Sigmoid colon (tissue), 4 donors: Measurements from ENCODE around the gene UPK1A.

Source experiments
- EP300 ChIP-seq, 4 donors: sonication (generic); formaldehyde crosslinking; IDR thresholded peaks; one replicate each; pipeline ENCODE4 v1.6.1; 2017; ENCODE audit warnings: antibody characterized with exemption in 4 of 4
- POLR2A ChIP-seq, 2 donors: fragments of 450-650 bp; IDR thresholded peaks; one replicate each; pipeline ENCODE4 v1.6.1; 2016; ENCODE audit warnings: antibody characterized with exemption in 2 of 2, mild to moderate bottlenecking in 2 of 2, moderate library complexity in 2 of 2
- POLR2AphosphoS5 ChIP-seq, 4 donors: sonication (generic); formaldehyde crosslinking; IDR thresholded peaks; one replicate each; pipeline ENCODE4 v1.6.1; 2017; ENCODE audit warnings: antibody characterized with exemption in 4 of 4
- TF ChIP-seq, protein P1 (sequence below), 4 experiments: fragments of 450-650 bp in 3 of 4; fragments of 200-600 bp in 1 of 4; IDR thresholded peaks; one replicate each; pipeline ENCODE4 v1.5.1; 2016 to 2019; ENCODE audit warnings: antibody characterized with exemption in 4 of 4, mild to moderate bottlenecking in 3 of 4, moderate library complexity in 2 of 4

GRCh38 chr19:35657904-35658700 lies 8.2 kb upstream of the UPK1A start:
- TF ChIP-seq, protein P1, sequence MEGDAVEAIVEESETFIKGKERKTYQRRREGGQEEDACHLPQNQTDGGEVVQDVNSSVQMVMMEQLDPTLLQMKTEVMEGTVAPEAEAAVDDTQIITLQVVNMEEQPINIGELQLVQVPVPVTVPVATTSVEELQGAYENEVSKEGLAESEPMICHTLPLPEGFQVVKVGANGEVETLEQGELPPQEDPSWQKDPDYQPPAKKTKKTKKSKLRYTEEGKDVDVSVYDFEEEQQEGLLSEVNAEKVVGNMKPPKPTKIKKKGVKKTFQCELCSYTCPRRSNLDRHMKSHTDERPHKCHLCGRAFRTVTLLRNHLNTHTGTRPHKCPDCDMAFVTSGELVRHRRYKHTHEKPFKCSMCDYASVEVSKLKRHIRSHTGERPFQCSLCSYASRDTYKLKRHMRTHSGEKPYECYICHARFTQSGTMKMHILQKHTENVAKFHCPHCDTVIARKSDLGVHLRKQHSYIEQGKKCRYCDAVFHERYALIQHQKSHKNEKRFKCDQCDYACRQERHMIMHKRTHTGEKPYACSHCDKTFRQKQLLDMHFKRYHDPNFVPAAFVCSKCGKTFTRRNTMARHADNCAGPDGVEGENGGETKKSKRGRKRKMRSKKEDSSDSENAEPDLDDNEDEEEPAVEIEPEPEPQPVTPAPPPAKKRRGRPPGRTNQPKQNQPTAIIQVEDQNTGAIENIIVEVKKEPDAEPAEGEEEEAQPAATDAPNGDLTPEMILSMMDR (IDR thresholded peaks at IDR 0.05): no peak
- TF ChIP-seq POLR2AphosphoS5 (IDR thresholded peaks at IDR 0.05) (no peak), POLR2A (IDR thresholded peaks at IDR 0.05) (no peak), EP300 (IDR thresholded peaks at IDR 0.05) (no peak)
